Right kidney (tissue), 1 donor: ENCODE results near the gene ARHGAP44.
"Not testable (repeated sequence)": the region's sequence is repeated elsewhere in the genome, so short reads cannot be mapped to it uniquely, and the experiment has no call there.

Experiments
- DNase-seq: peaks from one replicate; pipeline ENCODE4 v3.0.0-alpha.2; 2016

The ARHGAP44 gene

DNA sequence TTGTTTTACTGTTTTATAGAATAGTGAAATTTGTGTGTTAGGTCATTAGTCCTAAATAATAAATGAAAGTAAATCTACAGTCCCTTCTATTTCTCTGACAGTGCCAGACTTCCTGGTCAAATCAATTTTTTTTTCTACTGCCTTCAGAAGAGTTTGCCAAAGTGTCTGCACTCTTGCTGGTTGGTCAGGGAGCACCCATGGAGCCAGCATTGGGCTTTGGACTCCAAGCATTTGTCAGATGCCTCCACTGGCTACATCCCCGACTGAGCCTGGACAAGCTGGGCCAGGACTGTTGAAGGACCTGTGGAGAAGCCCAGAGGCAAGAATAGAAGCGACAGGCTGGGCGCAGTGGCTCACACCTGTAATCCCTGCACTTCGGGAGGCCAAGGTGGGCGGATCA, 174.9 kb downstream of the ARHGAP44 start:
- DNase-seq, result no peak

GRCh38 chr17:12964840-12965239, 175.5 kb downstream of the ARHGAP44 start:
- no peak for DNase-seq

DNA sequence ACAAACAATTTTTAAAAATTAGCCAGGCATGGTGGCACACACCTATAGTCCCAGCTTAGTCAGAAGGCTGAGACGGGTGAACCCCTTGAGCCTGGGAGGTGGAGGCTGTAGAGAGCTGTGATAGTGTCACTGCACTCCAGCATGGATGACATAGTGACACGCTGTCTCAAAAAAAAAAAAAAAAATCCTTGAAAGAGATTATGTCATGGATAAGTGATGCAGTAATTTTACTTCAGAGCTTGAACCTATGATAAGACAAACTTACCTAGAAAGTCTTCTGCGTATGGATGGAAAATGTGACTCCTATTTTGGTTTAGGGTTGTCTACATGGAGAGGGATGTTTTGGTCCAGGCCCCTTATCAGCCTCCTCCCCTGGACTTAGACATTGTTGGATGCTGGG, 176.7 kb downstream of the ARHGAP44 start:
- no peak for DNase-seq

DNA sequence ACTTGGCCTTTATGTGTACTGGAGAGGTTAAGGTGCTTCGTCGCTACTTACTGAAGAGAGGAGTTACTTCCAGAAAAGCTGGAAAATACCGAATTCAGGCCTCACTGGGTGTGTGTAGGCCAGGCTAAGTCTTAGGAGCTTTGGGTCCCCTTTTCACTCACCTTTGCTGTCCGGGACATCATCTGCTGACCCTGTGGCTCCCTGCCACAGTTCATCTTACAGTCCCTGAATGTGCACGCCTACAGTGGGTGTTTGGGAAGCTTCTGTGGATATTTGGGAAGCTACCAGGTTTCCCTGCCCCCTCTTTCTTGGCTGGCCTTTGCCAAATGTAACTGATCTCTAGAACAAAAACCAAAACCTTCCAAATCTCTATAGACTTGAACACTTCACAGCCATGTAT, 177.1 kb downstream of the ARHGAP44 start:
- DNase-seq, result no peak

DNA sequence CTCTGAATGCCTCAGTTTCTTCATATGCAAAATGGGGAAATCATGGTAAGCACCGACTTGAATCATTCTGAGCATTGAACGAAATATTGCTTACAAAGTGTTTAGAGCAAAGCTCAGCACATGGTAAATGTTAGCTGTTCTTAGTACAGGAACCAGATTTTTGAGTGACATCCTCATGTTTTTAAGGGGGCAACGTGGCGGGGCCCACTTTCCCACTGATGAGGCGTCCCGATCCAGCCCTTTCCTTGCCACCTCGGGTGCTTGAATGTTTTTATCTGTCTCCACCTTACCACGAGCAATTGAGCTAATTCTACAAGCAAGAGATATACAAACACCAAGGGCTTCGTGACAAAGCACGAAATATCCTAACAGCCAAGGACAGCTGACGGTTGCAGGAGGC, 178.7 kb downstream of the ARHGAP44 start:
- DNase-seq, result no peak

DNA sequence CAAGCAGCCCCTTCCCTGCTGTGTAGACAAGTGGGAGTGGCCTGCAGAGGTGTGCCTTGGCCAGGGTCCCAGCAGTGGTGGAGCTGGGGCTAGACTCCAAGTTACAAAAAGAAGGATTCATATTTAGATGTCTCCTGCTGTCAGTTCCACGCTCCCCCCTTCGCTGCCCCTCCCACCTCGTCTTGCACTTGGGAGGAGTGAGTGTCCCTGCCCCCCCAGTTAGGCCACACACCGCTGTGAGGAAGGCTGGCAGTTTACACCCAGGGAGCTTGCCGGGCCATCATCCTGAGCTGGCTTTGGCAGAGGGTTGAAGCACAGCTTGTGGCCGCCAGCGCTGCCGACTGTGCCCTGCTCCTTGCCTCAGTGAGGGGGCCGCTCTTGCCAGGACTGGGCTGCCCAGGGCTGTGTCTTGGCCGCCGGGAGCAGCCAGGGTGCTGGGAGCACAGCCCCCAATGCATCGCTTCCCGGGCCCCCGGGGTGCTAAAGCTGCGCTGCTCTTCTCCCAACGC, 184.3 kb downstream of the ARHGAP44 start:
- no peak for DNase-seq

GRCh38 chr17:12974005-12974531, 184.8 kb downstream of the ARHGAP44 start:
- peak; percentile 60 for DNase-seq

DNA sequence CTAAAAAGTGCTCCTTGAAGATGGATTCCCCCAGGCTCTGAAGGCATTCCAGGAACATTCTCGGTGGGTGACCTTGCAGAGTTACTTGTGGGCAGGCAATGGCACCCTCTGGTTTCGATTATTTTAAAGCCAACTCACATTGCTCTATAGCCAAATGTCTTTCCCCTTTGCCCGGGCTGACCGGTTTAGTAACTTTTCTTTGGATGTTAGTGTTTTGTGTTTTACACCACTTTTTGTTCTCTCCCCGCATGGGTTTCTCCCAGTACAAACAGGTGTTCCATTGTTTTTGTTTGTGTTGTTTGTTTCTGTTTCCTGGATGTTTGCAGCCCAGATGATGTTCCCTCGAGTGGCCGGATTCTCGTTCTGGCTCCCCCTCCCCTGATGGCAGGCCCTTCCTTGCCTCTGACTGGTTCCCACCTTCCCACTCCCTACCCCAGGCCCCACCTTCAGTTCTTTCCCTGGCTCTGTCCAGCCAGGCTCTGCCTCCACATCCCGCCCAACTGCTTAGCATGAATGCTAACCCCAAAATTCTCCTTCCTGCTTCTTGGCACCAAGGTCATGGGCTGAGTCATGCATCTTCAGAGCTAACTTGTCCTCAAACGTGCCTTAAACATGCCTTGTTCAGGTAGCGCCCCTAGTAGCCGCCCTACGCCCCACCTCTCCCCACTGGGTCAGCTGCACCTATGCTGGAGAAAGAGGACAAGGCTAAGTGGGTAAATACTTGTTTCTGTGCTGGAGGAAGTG, 187.9 kb downstream of the ARHGAP44 start:
- no peak for DNase-seq

- DNase-seq, result not testable (repeated sequence)
These were observed 189.5 kb downstream of the ARHGAP44 start for GRCh38 chr17:12978787-12979186.

GRCh38 chr17:12979246-12979645, 189.9 kb downstream of the ARHGAP44 start:
- DNase-seq, result no peak

- DNase-seq, result no peak
These were observed 190.7 kb downstream of the ARHGAP44 start for GRCh38 chr17:12979826-12980500.

DNA sequence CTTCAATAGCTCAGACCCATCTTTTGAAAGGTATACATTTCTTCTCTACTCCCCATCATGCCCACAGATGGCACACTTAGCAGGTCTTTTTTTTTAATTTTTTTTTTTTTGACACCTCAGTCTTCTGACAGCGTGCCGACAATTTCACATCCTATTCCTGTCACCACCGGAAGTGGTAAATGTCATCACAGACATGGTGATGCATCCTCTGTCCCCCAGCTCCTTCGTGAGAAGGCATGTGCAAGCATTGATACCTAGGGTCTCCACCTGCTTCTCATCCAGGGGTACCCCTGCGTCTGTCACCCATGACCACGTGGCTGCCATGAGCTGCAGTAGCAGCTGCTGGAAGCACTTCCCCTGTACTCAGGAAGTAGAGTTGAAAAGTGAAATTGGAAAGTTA, 192.9 kb downstream of the ARHGAP44 start:
- DNase-seq, result no peak

GRCh38 chr17:12983991-12984884, 194.9 kb downstream of the ARHGAP44 start:
- DNase-seq, result no peak

DNA sequence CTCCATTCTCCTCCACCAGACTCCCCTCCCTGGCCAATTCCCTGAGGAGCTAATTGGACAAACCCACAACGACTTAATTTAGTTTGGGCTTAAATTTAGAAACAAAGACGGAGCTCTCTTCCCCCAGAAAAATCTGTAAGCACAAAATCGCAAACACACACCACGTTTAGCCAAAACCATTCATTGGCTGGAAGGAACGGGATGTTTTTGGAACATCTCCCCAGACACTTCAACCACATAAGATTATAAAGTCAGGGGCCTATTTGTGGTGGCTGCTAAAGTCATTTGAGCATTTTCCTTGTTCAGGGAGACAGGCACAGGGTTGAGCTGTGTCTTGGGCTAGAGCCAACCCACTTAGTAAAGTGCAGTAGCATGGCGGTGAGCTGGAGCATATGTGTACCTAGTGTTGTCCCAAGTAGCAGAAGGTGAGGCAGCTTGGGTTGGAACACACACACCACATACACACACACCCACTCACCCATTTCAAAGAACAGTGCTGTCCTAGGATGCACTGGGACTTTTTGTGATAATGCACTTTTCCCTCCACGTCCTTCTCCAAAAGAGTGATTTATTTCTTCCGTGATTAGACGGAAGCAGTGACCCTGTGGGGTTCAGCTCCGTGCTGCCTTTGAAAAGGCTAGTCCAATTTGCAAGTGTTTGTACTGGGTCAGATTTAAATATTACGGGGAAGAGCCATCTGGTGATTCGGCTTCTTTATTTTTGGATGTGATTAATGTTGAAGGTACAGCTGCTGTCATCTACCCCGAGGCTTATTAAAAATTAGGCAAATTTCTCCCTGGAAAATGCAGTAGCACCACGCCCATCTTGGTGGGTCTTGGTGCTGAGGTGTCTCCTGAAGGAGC, 196.4 kb downstream of the ARHGAP44 start:
- no peak for DNase-seq

DNA sequence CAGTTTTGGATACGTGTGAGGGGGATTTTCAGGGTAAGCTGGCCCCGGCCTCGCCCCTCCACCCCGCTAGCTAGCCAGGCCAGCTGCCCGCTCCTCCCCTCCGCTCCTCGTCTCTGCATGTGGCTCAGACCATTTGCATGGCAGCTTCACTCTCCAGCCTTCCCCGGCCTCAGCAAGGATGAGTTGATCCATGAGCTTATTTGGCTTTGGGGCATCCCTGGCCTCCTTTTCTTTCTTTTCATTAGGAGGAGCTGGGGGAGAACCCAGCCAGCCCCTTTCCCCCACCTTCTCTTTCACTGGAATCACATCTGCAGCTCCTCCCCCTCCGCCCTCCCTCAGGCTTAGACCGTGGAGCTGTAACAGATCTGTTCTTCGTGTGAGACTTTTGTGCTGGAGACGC, 197.8 kb downstream of the ARHGAP44 start:
- no peak for DNase-seq

DNA sequence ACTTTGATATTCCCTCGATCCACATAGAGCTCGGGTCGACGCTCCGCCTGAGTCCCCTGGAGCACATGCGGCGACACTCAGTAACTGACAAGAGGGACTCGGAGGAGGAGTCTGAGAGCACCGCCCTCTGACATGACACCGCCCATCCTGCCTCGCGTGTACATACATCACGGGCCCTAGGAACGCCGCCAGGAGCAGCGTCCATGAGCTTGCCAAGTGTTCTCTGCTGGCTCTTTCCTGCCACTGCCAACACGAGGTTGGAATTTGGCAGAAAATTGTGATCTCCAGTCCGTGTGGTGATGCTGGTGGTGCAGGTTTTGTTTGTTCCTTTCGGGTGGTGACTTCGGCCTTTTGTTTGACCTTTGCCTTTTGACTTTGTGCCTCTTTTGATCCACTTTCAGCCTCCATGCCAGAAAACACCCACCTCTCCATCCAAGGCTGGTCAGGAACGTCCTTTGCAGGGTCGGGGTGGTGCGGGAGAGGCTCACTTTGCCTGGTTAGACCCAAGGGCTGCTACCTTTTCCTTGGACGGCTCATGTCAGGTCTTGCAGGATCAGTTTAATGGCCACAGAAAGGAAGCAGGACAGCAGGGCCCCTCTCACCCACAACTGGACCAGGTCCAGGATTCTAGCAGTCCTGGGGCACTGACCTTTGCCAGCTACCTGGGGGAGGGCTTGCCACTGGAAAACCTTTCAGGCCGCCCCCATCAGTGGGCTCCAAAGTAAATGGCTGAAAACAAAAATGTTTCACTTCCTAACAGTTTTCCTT, 200.9 kb downstream of the ARHGAP44 start:
- no peak for DNase-seq

DNA sequence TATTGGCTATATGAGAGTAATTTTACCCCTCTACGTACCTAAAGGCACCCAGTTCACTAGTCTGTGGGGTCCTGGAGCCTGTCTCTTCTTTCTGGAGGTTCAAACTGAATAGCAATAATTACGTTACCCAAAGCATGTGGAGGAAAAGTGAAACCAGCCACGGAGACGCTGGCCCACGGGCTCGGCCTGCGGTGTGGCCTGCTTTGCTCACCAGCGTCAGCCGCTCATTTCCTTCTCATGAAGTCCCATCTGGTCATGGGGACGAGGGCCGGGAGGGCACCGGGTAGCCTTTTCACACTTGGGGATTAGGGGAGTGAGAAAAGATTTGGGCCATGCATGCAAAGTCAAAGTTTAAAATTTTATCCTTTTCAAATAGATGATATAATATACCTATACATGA, 201.6 kb downstream of the ARHGAP44 start:
- no peak for DNase-seq

GRCh38 chr17:12992676-12993075, 203.4 kb downstream of the ARHGAP44 start:
- DNase-seq, result no peak

- DNase-seq, result no peak
These were observed 204.3 kb downstream of the ARHGAP44 start for GRCh38 chr17:12993631-12994030.

DNA sequence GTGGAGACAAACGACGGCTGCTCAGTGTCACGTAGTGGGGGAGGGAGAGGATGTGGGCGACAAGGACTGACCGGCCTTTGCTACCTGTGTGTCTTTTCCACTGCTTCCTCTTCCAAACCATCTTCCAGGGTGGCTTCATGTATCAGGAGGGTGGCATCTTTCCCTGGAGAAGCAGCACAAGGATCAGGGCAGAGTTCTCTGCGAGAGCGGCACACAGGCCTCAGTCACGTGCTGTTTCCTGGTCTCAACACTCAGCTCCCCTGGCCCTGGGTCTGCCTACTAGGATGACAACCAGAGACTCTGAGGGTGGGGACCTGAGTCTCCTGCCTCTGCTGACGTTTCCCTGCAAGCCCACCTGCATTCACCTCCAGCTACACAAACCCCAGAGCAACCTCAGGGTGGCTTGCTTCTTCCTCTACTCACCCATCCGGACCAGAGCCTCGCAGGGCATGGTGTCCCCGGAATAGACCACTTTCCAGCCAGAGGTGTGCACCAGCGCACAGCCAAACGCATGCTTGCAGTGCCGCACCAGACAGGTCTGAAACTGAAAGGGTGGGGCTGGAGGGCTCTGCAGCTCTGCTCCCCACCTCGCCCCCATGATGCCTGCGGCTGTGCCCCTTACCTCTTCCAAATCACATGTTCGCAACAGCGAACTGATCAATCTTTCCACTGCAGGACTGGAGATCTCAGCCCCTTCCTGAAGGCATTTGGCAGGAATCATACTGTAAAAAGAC, 205.2 kb downstream of the ARHGAP44 start:
- no peak for DNase-seq
